ENCODE measurements around the gene RNF43.

DNA sequence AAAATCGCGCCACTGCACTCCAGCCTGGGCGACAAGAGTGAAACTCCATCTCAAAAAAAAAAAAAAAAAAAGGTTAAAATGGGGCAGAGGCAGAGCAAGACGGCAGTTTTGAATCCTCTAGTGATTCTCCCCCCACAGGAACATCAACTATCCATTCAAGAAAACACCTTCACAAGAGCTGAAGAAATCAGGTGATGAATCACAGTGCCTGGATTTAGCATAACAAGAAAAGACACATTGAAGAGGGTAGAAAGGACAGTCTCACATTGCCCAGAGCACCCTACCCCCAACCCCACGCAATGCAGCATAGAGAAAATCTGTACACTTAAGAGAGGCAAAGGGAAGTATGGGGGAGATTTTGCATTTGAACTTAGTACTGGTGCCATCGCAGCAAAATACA lies 28.8 kb upstream of the RNF43 start:
- no peak for TF ChIP-seq CTCF (IDR thresholded peaks at IDR 0.05)
- TF ChIP-seq POLR2A (IDR thresholded peaks at IDR 0.05): no peak
